GM12891 (cell line): ENCODE data around the gene GPD1L.

Experiments used
- POLR2A ChIP-seq: IDR thresholded peaks from 2 replicates; pipeline ENCODE4 v1.6.1; 2011; ENCODE audit warnings: low read depth, low read length, control low read depth
- POLR2AphosphoS5 ChIP-seq: IDR thresholded peaks from 2 replicates; pipeline ENCODE4 v1.6.1; 2011; ENCODE audit warnings: low read depth, low read length, control low read depth
- TAF1 ChIP-seq: IDR thresholded peaks from 2 replicates; pipeline ENCODE4 v1.6.1; 2011; ENCODE audit warnings: low read depth, low read length, control low read depth

- no peak for TF ChIP-seq TAF1
- no peak for TF ChIP-seq POLR2AphosphoS5
- no peak for TF ChIP-seq POLR2A
These were observed at the start of gene GPD1L for GRCh38 chr3:32106132-32106928.
